ENCODE measurements around the gene FAM131C. TPM values are rescaled to one million over a fixed set of nuclear protein-coding genes. Genes with fewer than 3 reads are reported as not detected.

FAM131C gene
- polyA plus RNA-seq, 3 donors, result not detected

DNA sequence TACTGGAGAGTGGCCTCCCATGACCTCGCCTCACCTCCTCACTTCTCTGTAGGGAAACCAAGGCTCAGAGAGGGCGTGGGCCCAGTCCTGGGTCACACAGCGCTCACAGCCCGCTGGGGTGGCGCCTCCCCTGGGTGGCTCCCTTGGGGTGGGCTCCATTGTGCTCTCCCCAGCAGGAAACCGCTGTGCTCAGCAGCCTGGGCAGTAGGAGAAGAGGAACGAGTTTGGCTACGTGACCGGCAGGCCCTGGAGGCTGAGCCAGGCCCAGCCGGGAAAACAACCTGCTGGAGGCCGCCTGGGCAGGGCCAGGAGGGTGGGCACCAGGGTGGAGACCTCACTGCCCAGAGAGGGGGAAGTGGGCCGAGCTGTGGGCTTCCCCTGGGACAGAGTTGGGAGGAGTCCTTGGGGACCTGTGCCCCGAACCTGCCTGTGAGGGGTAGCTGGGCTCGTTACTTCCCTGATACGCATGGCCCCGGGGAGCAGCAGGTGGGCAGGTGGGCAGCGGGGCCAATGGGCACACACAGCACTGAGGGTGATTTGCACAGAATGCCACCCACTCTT is 15.0 kb upstream of the FAM131C start:
- H3K4me2 ChIP-seq (replicated peaks; ENCODE audit: extremely low read depth, low read length, poor library complexity, severe bottlenecking), result no peak overlapping the region
- H3K9ac ChIP-seq (ENCODE audit: insufficient read depth, low read length, poor library complexity, severe bottlenecking), result no peak overlapping the region
- H3K36me3 ChIP-seq (replicated peaks in 1 of 2; ENCODE audit: control insufficient read depth in 1 of 2, insufficient read depth in 2 of 2, low read length in 2 of 2), result no peaks in the 10 kb centered on the region
- H2AFZ ChIP-seq (ENCODE audit: insufficient read depth, low read depth, low read length, poor library complexity, severe bottlenecking), result no peak overlapping the region
- H3K9me3 Mint-ChIP-seq, result no peaks in the 10 kb centered on the region
- H3K27me3 ChIP-seq (ENCODE audit: control insufficient read depth in 2 of 2, insufficient read depth in 2 of 2, low read length in 2 of 2), result no peaks in the 10 kb centered on the region
- intact Hi-C loops (cut with micrococcal nuclease), result loop anchor here in 1 of 2 donors (10.0 kb wide), 1 partner anchor 156 kb away; no protein-coding TSS in a partner anchor
- H3K27me3 Mint-ChIP-seq (ENCODE audit: low read depth in 3 of 3), result peaks cover 3 to 5% (median 4%) of the 10 kb centered on the region in 3 donors
- 86% methylated on average over 16 of the region's 17 CpGs for WGBS (ENCODE audit: insufficient coverage)
- H3K4me1 ChIP-seq (ENCODE audit: control insufficient read depth in 1 of 2, insufficient read depth in 2 of 2, low read length in 2 of 2), result no peaks in the 10 kb centered on the region
- no peaks in the 10 kb centered on the region for H4K20me1 ChIP-seq (ENCODE audit: insufficient read depth, low read length)
- peaks cover 4% of the 10 kb centered on the region for H3K4me1 Mint-ChIP-seq
- no peaks in the 10 kb centered on the region for H3K9me3 ChIP-seq (replicated peaks in 1 of 2; ENCODE audit: control insufficient read depth in 1 of 2, insufficient read depth in 1 of 2, low read length in 2 of 2)
- DNase-seq, result no peak
- TF ChIP-seq, protein P1, sequence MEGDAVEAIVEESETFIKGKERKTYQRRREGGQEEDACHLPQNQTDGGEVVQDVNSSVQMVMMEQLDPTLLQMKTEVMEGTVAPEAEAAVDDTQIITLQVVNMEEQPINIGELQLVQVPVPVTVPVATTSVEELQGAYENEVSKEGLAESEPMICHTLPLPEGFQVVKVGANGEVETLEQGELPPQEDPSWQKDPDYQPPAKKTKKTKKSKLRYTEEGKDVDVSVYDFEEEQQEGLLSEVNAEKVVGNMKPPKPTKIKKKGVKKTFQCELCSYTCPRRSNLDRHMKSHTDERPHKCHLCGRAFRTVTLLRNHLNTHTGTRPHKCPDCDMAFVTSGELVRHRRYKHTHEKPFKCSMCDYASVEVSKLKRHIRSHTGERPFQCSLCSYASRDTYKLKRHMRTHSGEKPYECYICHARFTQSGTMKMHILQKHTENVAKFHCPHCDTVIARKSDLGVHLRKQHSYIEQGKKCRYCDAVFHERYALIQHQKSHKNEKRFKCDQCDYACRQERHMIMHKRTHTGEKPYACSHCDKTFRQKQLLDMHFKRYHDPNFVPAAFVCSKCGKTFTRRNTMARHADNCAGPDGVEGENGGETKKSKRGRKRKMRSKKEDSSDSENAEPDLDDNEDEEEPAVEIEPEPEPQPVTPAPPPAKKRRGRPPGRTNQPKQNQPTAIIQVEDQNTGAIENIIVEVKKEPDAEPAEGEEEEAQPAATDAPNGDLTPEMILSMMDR (IDR thresholded peaks at IDR 0.05), result no peak
- peak overlapping the region in 1 of 2 donors; percentile 4 for H3K4me3 Mint-ChIP-seq
- H3K27ac ChIP-seq (ENCODE audit: low read depth in 1 of 2, low read length in 2 of 2), result no peak overlapping the region
- no peak overlapping the region for H3K27ac Mint-ChIP-seq
- H3K79me2 ChIP-seq (ENCODE audit: insufficient read depth, low read length), result no peaks in the 10 kb centered on the region
- no peak overlapping the region for H3K4me3 ChIP-seq (replicated peaks in 1 of 3; ENCODE audit: low read depth in 2 of 3, low read length in 3 of 3)
- H3K36me3 Mint-ChIP-seq, result no peaks in the 10 kb centered on the region

DNA sequence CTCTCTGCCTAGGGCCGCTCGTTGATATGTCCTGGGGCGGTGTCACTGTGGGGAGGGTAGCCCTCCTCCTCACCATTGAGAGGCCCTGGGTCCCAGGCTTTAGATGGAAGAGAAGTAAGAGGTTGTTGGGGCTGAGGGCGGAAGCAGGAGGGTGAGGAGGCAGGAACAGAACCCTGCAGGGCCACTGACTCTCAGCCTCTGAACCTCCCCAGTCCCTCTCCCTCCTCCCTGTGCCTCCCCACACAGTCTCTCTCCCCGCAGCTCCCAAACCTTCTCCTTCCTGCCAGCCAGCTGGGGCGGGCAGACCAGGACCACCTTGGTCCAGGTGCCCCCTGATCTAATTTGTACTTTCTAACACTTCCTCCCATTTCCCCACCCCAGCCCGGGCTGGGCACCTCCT is 14.3 kb upstream of the FAM131C start:
- Histone ChIP-seq H3K79me2 (ENCODE audit: insufficient read depth, low read length) (no peaks in the 10 kb centered on the region), H3K4me2 (replicated peaks; ENCODE audit: extremely low read depth, low read length, poor library complexity, severe bottlenecking) (no peak overlapping the region), H3K36me3 (replicated peaks in 1 of 2; ENCODE audit: control insufficient read depth in 1 of 2, insufficient read depth in 2 of 2, low read length in 2 of 2) (no peaks in the 10 kb centered on the region), H3K9ac (ENCODE audit: insufficient read depth, low read length, poor library complexity, severe bottlenecking) (no peak overlapping the region), H3K27me3 (ENCODE audit: control insufficient read depth in 2 of 2, insufficient read depth in 2 of 2, low read length in 2 of 2) (no peaks in the 10 kb centered on the region), H4K20me1 (ENCODE audit: insufficient read depth, low read length) (no peaks in the 10 kb centered on the region), H3K27ac (ENCODE audit: low read depth in 1 of 2, low read length in 2 of 2) (no peak overlapping the region), H3K4me1 (ENCODE audit: control insufficient read depth in 1 of 2, insufficient read depth in 2 of 2, low read length in 2 of 2) (no peaks in the 10 kb centered on the region), H3K4me3 (replicated peaks in 1 of 3; ENCODE audit: low read depth in 2 of 3, low read length in 3 of 3) (no peak overlapping the region), H3K9me3 (replicated peaks in 1 of 2; ENCODE audit: control insufficient read depth in 1 of 2, insufficient read depth in 1 of 2, low read length in 2 of 2) (no peaks in the 10 kb centered on the region), H2AFZ (ENCODE audit: insufficient read depth, low read depth, low read length, poor library complexity, severe bottlenecking) (no peak overlapping the region)
- peaks cover 3 to 5% (median 3%) of the 10 kb centered on the region in 3 donors for H3K27me3 Mint-ChIP-seq (ENCODE audit: low read depth in 3 of 3)
- TF ChIP-seq, protein P1 (IDR thresholded peaks at IDR 0.05), result no peak
- H3K9me3 Mint-ChIP-seq, result no peaks in the 10 kb centered on the region
- intact Hi-C loops (cut with micrococcal nuclease), result loop anchor here in 1 of 2 donors (10.0 kb wide), 1 partner anchor 157 kb away; no protein-coding TSS in a partner anchor
- no peak overlapping the region for H3K27ac Mint-ChIP-seq
- no peak for DNase-seq
- no peak overlapping the region for H3K4me3 Mint-ChIP-seq
- H3K36me3 Mint-ChIP-seq, result no peaks in the 10 kb centered on the region
- H3K4me1 Mint-ChIP-seq, result peaks cover 4% of the 10 kb centered on the region
- no CpG with 5 or more reads among the region's 7 CpGs for WGBS (ENCODE audit: insufficient coverage)

All from CD14-positive monocyte (primary cell).